ENCODE results near the gene TOX3.

Gene TOX3

DNA sequence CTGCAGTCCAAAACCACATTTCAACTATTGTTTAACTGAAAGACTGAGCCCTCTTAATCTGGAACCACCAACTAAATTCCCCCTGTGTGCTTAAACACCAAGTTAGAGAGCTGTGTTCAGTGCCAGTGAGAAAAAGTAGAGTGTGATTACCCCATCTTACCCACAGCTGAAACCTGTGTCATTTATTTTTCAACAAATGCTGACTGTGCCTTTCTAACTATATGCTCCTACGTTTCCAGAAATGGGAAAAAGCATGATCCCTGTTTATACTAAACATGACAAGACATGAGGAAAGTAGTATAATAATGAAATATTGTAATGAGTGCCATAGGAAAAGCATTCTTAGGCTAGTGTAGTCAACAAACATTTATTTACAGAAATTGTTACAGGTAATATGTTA lies 7.4 kb upstream of the TOX3 start (continued):
- no peak for TF ChIP-seq CREB5 (CRISPR knock-in tag; IDR thresholded peaks at IDR 0.05; ENCODE audit: low read depth)
- TF ChIP-seq TOX (CRISPR knock-in tag; IDR thresholded peaks at IDR 0.05; ENCODE audit: borderline replicate concordance): no peak

- no peak for ATAC-seq
Observed at GRCh38 chr16:52553322-52553721, 6.4 kb upstream of the TOX3 start.

DNA sequence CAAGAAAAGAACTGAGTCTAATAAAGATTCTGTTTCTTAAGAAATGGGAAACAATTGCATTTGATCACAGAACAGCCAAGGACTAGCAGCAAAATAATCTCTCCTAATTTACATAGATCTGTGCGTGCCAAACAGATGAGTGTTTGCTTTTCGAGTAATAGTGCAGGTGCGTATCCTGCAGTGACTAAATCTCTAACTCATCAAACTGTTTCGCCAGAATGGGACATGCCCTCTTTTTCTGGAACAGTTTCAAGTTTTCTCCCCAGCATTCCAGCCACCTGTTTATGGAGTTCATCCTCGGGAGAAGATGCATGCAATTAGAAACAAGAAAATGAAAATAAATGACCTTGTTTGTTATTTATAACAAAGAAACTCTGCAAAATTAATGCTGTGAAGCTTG lies 5.7 kb upstream of the TOX3 start:
- ATAC-seq: no peak
- TF ChIP-seq GLIS3 (CRISPR knock-in tag; IDR thresholded peaks at IDR 0.05) (no peak), ESRRG (CRISPR knock-in tag; IDR thresholded peaks at IDR 0.05) (no peak), ZNF8 (CRISPR knock-in tag; IDR thresholded peaks at IDR 0.05) (no peak), CSDC2 (CRISPR knock-in tag; IDR thresholded peaks at IDR 0.05) (no peak), ARNTL (CRISPR knock-in tag; IDR thresholded peaks at IDR 0.05; ENCODE audit: borderline replicate concordance, low read depth) (no peak), ZFP3 (CRISPR knock-in tag; IDR thresholded peaks at IDR 0.05) (no peak), ZNF70 (CRISPR knock-in tag; IDR thresholded peaks at IDR 0.05) (no peak), OSR1 (CRISPR knock-in tag; IDR thresholded peaks at IDR 0.05) (no peak), RARB (CRISPR knock-in tag; IDR thresholded peaks at IDR 0.05) (no peak), PPARA (CRISPR knock-in tag; IDR thresholded peaks at IDR 0.05; ENCODE audit: borderline replicate concordance) (no peak)

More at GRCh38 chr16:52553322-52553721, 6.4 kb upstream of the TOX3 start:
- TF ChIP-seq CSDC2 (CRISPR knock-in tag; IDR thresholded peaks at IDR 0.05): no peak

- 0 out of 3 replicates have a peak, but pooled peaks have one; percentile 35 for ATAC-seq
- TF ChIP-seq TOX (CRISPR knock-in tag; IDR thresholded peaks at IDR 0.05; ENCODE audit: borderline replicate concordance) (no peak), ZFP30 (CRISPR knock-in tag; IDR thresholded peaks at IDR 0.05) (no peak), ARNTL (CRISPR knock-in tag; IDR thresholded peaks at IDR 0.05; ENCODE audit: borderline replicate concordance, low read depth) (no peak), SNAI2 (CRISPR knock-in tag; IDR thresholded peaks at IDR 0.05) (no peak), GLIS3 (CRISPR knock-in tag; IDR thresholded peaks at IDR 0.05) (no peak), CREB5 (CRISPR knock-in tag; IDR thresholded peaks at IDR 0.05; ENCODE audit: low read depth) (no peak), RARB (CRISPR knock-in tag; IDR thresholded peaks at IDR 0.05) (no peak), PATZ1 (CRISPR knock-in tag; IDR thresholded peaks at IDR 0.05; ENCODE audit: borderline replicate concordance) (no peak), ZNF565 (CRISPR knock-in tag; conservative IDR thresholded peaks at IDR 0.05; ENCODE audit: low read depth) (no peak), ZFP3 (CRISPR knock-in tag; IDR thresholded peaks at IDR 0.05) (no peak), ZC3H10 (CRISPR knock-in tag; IDR thresholded peaks at IDR 0.05) (no peak), BACH2 (CRISPR knock-in tag; IDR thresholded peaks at IDR 0.05; ENCODE audit: borderline replicate concordance) (no peak), TCF4 (CRISPR knock-in tag; IDR thresholded peaks at IDR 0.05; ENCODE audit: borderline replicate concordance) (no peak), ISL1 (CRISPR knock-in tag; IDR thresholded peaks at IDR 0.05) (no peak)
- TF ChIP-seq, protein P1, sequence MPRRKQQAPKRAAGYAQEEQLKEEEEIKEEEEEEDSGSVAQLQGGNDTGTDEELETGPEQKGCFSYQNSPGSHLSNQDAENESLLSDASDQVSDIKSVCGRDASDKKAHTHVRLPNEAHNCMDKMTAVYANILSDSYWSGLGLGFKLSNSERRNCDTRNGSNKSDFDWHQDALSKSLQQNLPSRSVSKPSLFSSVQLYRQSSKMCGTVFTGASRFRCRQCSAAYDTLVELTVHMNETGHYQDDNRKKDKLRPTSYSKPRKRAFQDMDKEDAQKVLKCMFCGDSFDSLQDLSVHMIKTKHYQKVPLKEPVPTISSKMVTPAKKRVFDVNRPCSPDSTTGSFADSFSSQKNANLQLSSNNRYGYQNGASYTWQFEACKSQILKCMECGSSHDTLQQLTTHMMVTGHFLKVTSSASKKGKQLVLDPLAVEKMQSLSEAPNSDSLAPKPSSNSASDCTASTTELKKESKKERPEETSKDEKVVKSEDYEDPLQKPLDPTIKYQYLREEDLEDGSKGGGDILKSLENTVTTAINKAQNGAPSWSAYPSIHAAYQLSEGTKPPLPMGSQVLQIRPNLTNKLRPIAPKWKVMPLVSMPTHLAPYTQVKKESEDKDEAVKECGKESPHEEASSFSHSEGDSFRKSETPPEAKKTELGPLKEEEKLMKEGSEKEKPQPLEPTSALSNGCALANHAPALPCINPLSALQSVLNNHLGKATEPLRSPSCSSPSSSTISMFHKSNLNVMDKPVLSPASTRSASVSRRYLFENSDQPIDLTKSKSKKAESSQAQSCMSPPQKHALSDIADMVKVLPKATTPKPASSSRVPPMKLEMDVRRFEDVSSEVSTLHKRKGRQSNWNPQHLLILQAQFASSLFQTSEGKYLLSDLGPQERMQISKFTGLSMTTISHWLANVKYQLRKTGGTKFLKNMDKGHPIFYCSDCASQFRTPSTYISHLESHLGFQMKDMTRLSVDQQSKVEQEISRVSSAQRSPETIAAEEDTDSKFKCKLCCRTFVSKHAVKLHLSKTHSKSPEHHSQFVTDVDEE (CRISPR knock-in tag; IDR thresholded peaks at IDR 0.05): no peak
- TF ChIP-seq, protein P2, sequence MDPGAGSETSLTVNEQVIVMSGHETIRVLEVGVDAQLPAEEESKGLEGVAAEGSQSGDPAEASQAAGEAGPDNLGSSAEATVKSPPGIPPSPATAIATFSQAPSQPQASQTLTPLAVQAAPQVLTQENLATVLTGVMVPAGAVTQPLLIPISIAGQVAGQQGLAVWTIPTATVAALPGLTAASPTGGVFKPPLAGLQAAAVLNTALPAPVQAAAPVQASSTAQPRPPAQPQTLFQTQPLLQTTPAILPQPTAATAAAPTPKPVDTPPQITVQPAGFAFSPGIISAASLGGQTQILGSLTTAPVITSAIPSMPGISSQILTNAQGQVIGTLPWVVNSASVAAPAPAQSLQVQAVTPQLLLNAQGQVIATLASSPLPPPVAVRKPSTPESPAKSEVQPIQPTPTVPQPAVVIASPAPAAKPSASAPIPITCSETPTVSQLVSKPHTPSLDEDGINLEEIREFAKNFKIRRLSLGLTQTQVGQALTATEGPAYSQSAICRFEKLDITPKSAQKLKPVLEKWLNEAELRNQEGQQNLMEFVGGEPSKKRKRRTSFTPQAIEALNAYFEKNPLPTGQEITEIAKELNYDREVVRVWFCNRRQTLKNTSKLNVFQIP (CRISPR knock-in tag; IDR thresholded peaks at IDR 0.05; ENCODE audit: borderline replicate concordance, low read depth): no peak
Observed at GRCh38 chr16:52549011-52549692, 2.2 kb upstream of the TOX3 start.
